IMR-90 (cell line): ENCODE data around the gene PLCB3. TPM values are rescaled to one million over a fixed set of nuclear protein-coding genes. Genes with fewer than 3 reads are reported as not detected.
A peak's percentile ranks its signal among the peaks of the same experiment; 100 is the strongest.

Experiments used
- ATAC-seq: fragments of 200-7000 bp; cut with Tn5 transposase; 2 replicates; pipeline ENCODE4 v1.9.1; 2020; ENCODE audit warnings: low read depth, mild to moderate bottlenecking, moderate library complexity
- BruUV-seq: library from RNA; stranded (reverse); fragments of 400-500 nt; replicated peaks from 2 replicates; lab custom pipeline; 2021; lab: Mats Ljungman, UMichigan
- CTCF ChIA-PET: fragments of 300-600 bp; formaldehyde crosslinking; extraction: SDS; loops from one replicate; lab custom pipeline; 2021; ENCODE audit warnings: antibody characterized with exemption; lab: Yijun Ruan, JAX
- POLR2A ChIA-PET: fragments of 300-600 bp; sonication (Branson Sonifier 250); formaldehyde crosslinking; loops from one replicate; lab custom pipeline; 2022; ENCODE audit warnings: antibody characterized with exemption; ENCODE audit not compliant: unreplicated experiment; lab: Charles Lee
- DNase-seq: peaks from one replicate; pipeline ENCODE4 v3.0.0; 2013
- H2AFZ ChIP-seq: replicated peaks from 2 replicates; pipeline ENCODE3; 2013; ENCODE audit warnings: low read length, mild to moderate bottlenecking; ENCODE audit not compliant: poor library complexity
- H2AK5ac ChIP-seq: 2 replicates; pipeline ENCODE4 v1.6.1; 2013; ENCODE audit warnings: low read depth, low read length, inconsistent platforms
- H2AK9ac ChIP-seq: replicated peaks from 2 replicates; pipeline ENCODE3; 2013; ENCODE audit warnings: mild to moderate bottlenecking, low read depth, low read length, moderate library complexity; ENCODE audit not compliant: poor library complexity
- H2BK120ac ChIP-seq: 2 replicates; pipeline ENCODE4 v1.6.1; 2013; ENCODE audit warnings: low read depth, low read length, inconsistent platforms
- H2BK15ac ChIP-seq: 3 replicates; pipeline ENCODE4 v1.6.1; 2013; ENCODE audit warnings: low read depth, low read length, inconsistent platforms
- H2BK20ac ChIP-seq: 2 replicates; pipeline ENCODE4 v1.6.1; 2013; ENCODE audit warnings: low read depth, mild to moderate bottlenecking, inconsistent platforms, low read length, moderate library complexity
- H2BK5ac ChIP-seq: 2 replicates; pipeline ENCODE4 v1.6.1; 2013; ENCODE audit warnings: mild to moderate bottlenecking, low read depth, low read length, inconsistent platforms; ENCODE audit not compliant: poor library complexity, severe bottlenecking
- H3K14ac ChIP-seq: replicated peaks from 2 replicates; pipeline ENCODE4 v1.6.1; 2013; ENCODE audit warnings: low read depth, low read length, inconsistent platforms
- H3K18ac ChIP-seq: 2 replicates; pipeline ENCODE4 v1.6.1; 2013; ENCODE audit warnings: low read depth, low read length, control low read depth
- H3K23ac ChIP-seq: 2 replicates; pipeline ENCODE4 v1.6.1; 2013; ENCODE audit warnings: low read depth, low read length, inconsistent platforms
- H3K27ac ChIP-seq: 2 replicates; pipeline ENCODE4 v1.5.1; 2013; ENCODE audit warnings: mild to moderate bottlenecking, control low read depth, low read length; ENCODE audit not compliant: insufficient read depth
- H3K27me3 ChIP-seq: 2 replicates; pipeline ENCODE4 v1.6.1; 2013; ENCODE audit warnings: low read length; ENCODE audit not compliant: control insufficient read depth, insufficient read depth
- H3K36me3 ChIP-seq: 2 replicates; pipeline ENCODE4 v1.6.1; 2013; ENCODE audit warnings: low read length, mixed read lengths; ENCODE audit not compliant: control insufficient read depth, insufficient read depth
- H3K4ac ChIP-seq: 2 replicates; pipeline ENCODE4 v1.6.1; 2013; ENCODE audit warnings: low read depth, low read length, inconsistent platforms
- H3K4me1 ChIP-seq: 2 replicates; pipeline ENCODE4 v1.6.1; 2013; ENCODE audit warnings: low read length, mixed read lengths; ENCODE audit not compliant: control insufficient read depth, insufficient read depth
- H3K4me2 ChIP-seq: 2 replicates; pipeline ENCODE4 v1.6.1; 2013; ENCODE audit warnings: low read depth, mild to moderate bottlenecking, control low read depth, low read length, moderate library complexity
- H3K4me3 ChIP-seq: 2 replicates; pipeline ENCODE4 v1.5.1; 2013; ENCODE audit warnings: low read depth, mild to moderate bottlenecking, control low read depth, low read length, moderate library complexity; ENCODE audit not compliant: insufficient read depth
- H3K56ac ChIP-seq: 2 replicates; pipeline ENCODE4 v1.6.1; 2013; ENCODE audit warnings: low read length, inconsistent platforms; ENCODE audit not compliant: insufficient read depth; ENCODE audit errors: extremely low read depth
- H3K79me1 ChIP-seq, 2 experiments: 2 replicates each; pipeline ENCODE4 v1.6.1; 2013; ENCODE audit warnings: low read length in 2 of 2, inconsistent platforms in 1 of 2, low read depth in 1 of 2
- H3K9ac ChIP-seq: 2 replicates; pipeline ENCODE4 v1.6.1; 2013; ENCODE audit warnings: low read depth, low read length, control low read depth
- H3K9me1 ChIP-seq: 2 replicates; pipeline ENCODE4 v1.6.1; 2013; ENCODE audit warnings: low read length, inconsistent platforms; ENCODE audit not compliant: insufficient read depth
- H3K9me3 ChIP-seq: 2 replicates; pipeline ENCODE4 v1.6.1; 2013; ENCODE audit warnings: low read length; ENCODE audit not compliant: control insufficient read depth, insufficient read depth
- H4K20me1 ChIP-seq: 2 replicates; pipeline ENCODE4 v1.6.1; 2013; ENCODE audit warnings: low read length, inconsistent platforms; ENCODE audit not compliant: insufficient read depth
- H4K5ac ChIP-seq: 2 replicates; pipeline ENCODE4 v1.6.1; 2013; ENCODE audit warnings: mild to moderate bottlenecking, low read depth, low read length, control low read depth
- H4K8ac ChIP-seq, 2 experiments: 2 replicates each; pipeline ENCODE4 v1.6.1; 2013; ENCODE audit warnings: low read depth in 2 of 2, low read length in 2 of 2, control low read depth in 1 of 2, inconsistent platforms in 1 of 2
- H4K91ac ChIP-seq: 2 replicates; pipeline ENCODE4 v1.6.1; 2013; ENCODE audit warnings: low read depth, low read length, inconsistent platforms; ENCODE audit not compliant: insufficient read depth
- CEBPB ChIP-seq: IDR thresholded peaks from 2 replicates; pipeline ENCODE4 v1.6.1; 2012; ENCODE audit warnings: low read depth, low read length, improper control_type of control experiment
- MAFK ChIP-seq: IDR thresholded peaks from 2 replicates; pipeline ENCODE4 v1.6.1; 2012; ENCODE audit warnings: low read depth, low read length, improper control_type of control experiment
- RAD21 ChIP-seq: IDR thresholded peaks from 2 replicates; pipeline ENCODE4 v1.6.1; 2012; ENCODE audit warnings: low read length, improper control_type of control experiment
- WGBS, 2 experiments: methylation state at CpG; one replicate each; pipeline versions ENCODE4 v1.1.5 to v1.1.7; 2013; ENCODE audit warnings: missing lambda C conversion rate in 2 of 2; ENCODE audit not compliant: insufficient read length in 1 of 2; ENCODE audit errors: extremely low coverage in 2 of 2; 5-methylcytosine and 5-hydroxymethylcytosine counted together
- dilution Hi-C: fragments of 300-500 bp; cut with HindIII; formaldehyde crosslinking; loops from one replicate; pipeline ENCODE4 v1.14.3; 2018; ENCODE audit warnings: low sequenced_read_pairs; ENCODE audit not compliant: unreplicated experiment
- in situ Hi-C: fragments of 300-500 bp; cut with MboI; formaldehyde crosslinking; loops from 3 replicates; pipeline ENCODE4 v1.14.3; 2019; ENCODE audit warnings: low sequenced_read_pairs, inconsistent platforms, mixed read lengths
- intact Hi-C: fragments of 100-400 bp; cut with micrococcal nuclease; formaldehyde crosslinking; loops from 2 replicates; pipeline ENCODE4 v1.10.0; 2022
- polyA plus RNA-seq, 3 experiments: library from polyadenylated mRNA; depleted of rRNA; stranded (reverse); fragments of >200 nt; gene quantifications; 2 replicates each; pipeline ENCODE4 v1.2.3, GENCODE V29; 2012; ENCODE audit warnings: low replicate concordance in 1 of 3
- total RNA-seq: library from RNA; depleted of rRNA; stranded (reverse); fragments of >200 nt; gene quantifications from 2 replicates; pipeline ENCODE4 v1.2.3, GENCODE V29; 2012

Gene PLCB3
- total and polyA plus RNA-seq, 2 of the 4 experiments (the other 2 are of a cell fraction): 23.9 to 24.9 TPM

DNA sequence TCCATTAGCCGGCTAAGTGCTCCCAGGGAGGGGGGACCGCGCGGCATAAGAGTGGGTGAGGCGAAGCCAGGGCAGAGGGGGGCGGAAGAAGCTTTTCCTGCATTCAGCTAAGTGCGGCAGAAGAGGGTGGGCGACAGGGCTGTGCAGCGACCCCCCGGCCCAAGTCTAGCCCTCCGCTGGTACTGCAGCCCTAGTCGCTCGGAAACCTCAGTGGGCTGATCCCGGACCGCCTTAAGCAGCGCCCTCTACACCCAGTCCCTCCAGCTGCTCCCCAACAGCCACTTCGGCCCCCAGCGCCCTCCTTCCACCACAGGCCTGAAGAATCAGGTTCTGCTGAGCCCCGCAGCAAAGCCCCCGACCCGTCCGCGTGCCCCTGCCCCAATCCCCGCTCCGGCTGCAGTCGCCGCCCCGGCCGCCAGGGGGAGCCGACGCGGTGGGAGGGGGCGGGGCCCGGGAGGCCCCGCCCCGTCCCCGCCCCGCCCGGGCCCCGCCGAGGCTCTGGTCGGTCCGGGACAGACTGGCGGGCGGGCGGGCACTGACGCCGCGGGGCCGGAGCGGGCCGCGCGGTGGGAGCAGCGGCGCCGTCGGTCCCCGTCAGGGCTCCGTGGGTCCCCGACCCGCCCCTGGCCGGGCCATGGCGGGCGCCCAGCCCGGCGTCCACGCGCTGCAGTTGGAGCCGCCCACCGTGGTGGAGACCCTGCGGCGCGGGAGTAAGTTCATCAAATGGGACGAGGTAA, at the start of gene PLCB3 (continued):
- no peak for TF ChIP-seq MAFK

DNA sequence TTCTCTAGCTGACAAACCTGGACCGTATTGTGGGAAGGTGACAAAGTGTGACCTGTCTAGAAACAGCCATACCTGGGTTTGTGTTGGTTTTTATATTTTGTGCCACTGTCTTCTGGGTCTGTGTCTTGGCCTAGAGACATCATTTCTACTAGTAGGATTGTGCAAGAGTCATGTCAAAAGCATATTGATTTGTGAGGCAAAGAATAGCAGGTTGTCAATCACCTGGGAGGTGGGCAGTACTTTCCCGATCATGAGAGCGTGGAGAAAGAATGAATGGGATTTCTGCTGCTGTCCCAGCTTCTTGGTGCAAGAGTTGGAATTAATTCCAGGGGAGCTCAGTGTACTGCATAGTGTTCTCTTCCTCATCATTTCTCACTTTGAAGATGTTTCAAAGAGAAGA, 49.8 kb upstream of the PLCB3 start:
- no peak overlapping the region for H3K4ac ChIP-seq
- no peak overlapping the region for H3K27ac ChIP-seq
- no peak overlapping the region for H3K4me3 ChIP-seq
- no peak overlapping the region for H4K8ac ChIP-seq
- H2BK15ac ChIP-seq: no peak overlapping the region
- H2AFZ ChIP-seq: no peak overlapping the region
- no peak overlapping the region for H4K91ac ChIP-seq
- no peak overlapping the region for H3K18ac ChIP-seq
- no peaks in the 10 kb centered on the region for H3K9me1 ChIP-seq
- no CpG with 5 or more reads among the region's 3 CpGs for WGBS, 2 experiments
- dilution Hi-C loops (no loop called here), intact Hi-C loops (loop anchor here (10.0 kb wide), 1 partner anchor 453 kb away; no protein-coding TSS in a partner anchor), in situ Hi-C loops (loop anchor here (5.0 kb wide), 1 partner anchor 101 kb away; the partner anchor contains the start of gene CATSPERZ)
- H3K9me3 ChIP-seq: no peaks in the 10 kb centered on the region
- ChIA-PET CTCF (no interaction called here), POLR2A (interaction anchor here (0.6 kb wide), 1 partner anchor 16 kb away, joined by 7 read pairs; the partner anchor contains the start of gene STIP1)
- H3K9ac ChIP-seq: no peak overlapping the region
- H4K20me1 ChIP-seq: peaks cover 13% of the 10 kb centered on the region; the same call in 1 of the 2 replicates
- no peak overlapping the region for H2AK9ac ChIP-seq
- H3K36me3 ChIP-seq: peaks cover 70% of the 10 kb centered on the region
- no peak overlapping the region for H3K56ac ChIP-seq
- no peak overlapping the region for H3K4me2 ChIP-seq
- DNase-seq (no peak), ATAC-seq (no peak)
- no peaks in the 10 kb centered on the region for H3K27me3 ChIP-seq
- no peaks in the 10 kb centered on the region for H3K4me1 ChIP-seq
- no peak overlapping the region for H3K14ac ChIP-seq
- peak; percentile 58 for TF ChIP-seq CEBPB
- TF ChIP-seq RAD21: no peak
- no peak overlapping the region for H2BK20ac ChIP-seq
- no peak overlapping the region for H2AK5ac ChIP-seq
- no peak overlapping the region for H4K5ac ChIP-seq
- BruUV-seq: no TSS peak
- H2BK5ac ChIP-seq: no peak overlapping the region
- no peak overlapping the region for H3K23ac ChIP-seq
- peaks cover 12 to 37% of the 10 kb centered on the region in 2 experiments; a peak in 3 of 4 replicates for H3K79me1 ChIP-seq
- H2BK120ac ChIP-seq: no peak overlapping the region
